ENCODE results near the gene PPP2R2B.
A peak's percentile ranks its signal among the peaks of the same experiment; 100 is the strongest.
"Not testable (repeated sequence)": the region's sequence is repeated elsewhere in the genome, so short reads cannot be mapped to it uniquely, and the experiment has no call there.

PPP2R2B gene

DNA sequence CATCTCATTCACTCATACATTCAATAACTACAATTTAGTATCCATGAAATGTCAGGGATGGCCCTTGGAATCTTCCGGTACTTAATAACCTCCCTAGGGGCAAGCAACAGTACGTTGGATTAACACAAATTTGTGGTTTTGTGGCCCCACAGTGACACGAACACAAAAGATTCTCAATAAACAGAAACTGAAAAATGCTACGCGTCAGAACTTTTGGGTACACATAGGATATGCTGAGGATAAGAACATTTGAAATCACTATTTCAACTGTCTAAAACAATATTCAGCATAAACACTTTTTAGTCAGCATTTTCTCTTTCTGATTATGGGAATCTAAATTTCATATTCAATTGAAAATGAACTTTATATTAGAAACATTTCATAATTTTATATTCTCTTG, 255.5 kb downstream of the PPP2R2B start:
- no peak for TF ChIP-seq CTCF (IDR thresholded peaks at IDR 0.05; ENCODE audit: low read depth, low read length, missing control alignments)
- no peaks in the 10 kb centered on the region for H3K36me3 ChIP-seq (replicated peaks)
- in situ Hi-C loops (cut with HindIII; ENCODE audit: low pct_ligation_motif_present, low sequenced_read_pairs): no loop called here
- no peaks in the 10 kb centered on the region for H3K27me3 ChIP-seq (replicated peaks)
- DNase-seq: no peak
- no peak overlapping the region for H3K4me3 ChIP-seq (ENCODE audit: low read depth, low read length)
- no peak overlapping the region for H3K27ac ChIP-seq

- in situ Hi-C loops (cut with HindIII; ENCODE audit: low pct_ligation_motif_present, low sequenced_read_pairs): no loop called here
- peak; percentile 58 for TF ChIP-seq CTCF (IDR thresholded peaks at IDR 0.05; ENCODE audit: low read depth, low read length, missing control alignments)
Observed at GRCh38 chr5:146622391-146622790, 256.2 kb downstream of the PPP2R2B start.

GRCh38 chr5:146620669-146621051, 257.9 kb downstream of the PPP2R2B start:
- H3K27me3 ChIP-seq (replicated peaks): no peaks in the 10 kb centered on the region
- H3K36me3 ChIP-seq (replicated peaks): no peaks in the 10 kb centered on the region
- no peak for TF ChIP-seq CTCF (IDR thresholded peaks at IDR 0.05; ENCODE audit: low read depth, low read length, missing control alignments)
- no peak overlapping the region for H3K27ac ChIP-seq
- in situ Hi-C loops (cut with HindIII; ENCODE audit: low pct_ligation_motif_present, low sequenced_read_pairs): no loop called here
- no peak overlapping the region for H3K4me3 ChIP-seq (ENCODE audit: low read depth, low read length)
- DNase-seq: no peak

More at GRCh38 chr5:146622391-146622790, 256.2 kb downstream of the PPP2R2B start:
- Histone ChIP-seq H3K27ac (no peak overlapping the region), H3K4me3 (ENCODE audit: low read depth, low read length) (no peak overlapping the region), H3K36me3 (replicated peaks) (no peaks in the 10 kb centered on the region), H3K27me3 (replicated peaks) (no peaks in the 10 kb centered on the region)
- no peak for DNase-seq

DNA sequence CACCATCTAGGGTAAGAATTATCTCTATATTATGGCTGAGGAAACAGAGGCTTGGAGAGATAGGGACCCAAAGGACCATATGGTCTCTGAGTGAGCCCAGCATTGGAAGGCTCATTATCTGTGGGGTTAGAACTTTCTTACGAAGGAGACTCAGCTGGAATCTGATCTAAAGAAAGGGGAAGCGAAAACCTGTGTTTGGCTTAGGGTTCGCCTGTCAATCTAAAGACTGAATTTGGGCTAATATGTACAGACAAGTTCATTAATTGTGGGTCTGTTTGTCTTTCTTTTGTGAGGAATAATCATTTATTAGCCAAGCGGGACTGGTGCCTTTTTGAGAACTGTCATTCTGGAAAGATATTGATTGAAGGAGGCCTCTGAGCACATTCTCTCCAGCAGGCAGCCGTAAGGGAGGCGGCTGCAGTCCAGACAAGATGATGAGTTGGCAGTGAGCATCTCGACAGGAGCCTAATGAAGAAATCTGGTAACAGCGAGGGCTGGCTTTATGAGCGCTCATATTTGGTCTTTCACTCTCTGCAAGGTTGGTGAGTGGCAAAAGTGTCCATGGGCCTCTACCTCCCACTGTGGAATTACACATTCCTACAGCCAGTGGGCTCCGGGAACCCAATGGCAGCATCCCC, 258.4 kb downstream of the PPP2R2B start:
- in situ Hi-C loops (cut with HindIII; ENCODE audit: low pct_ligation_motif_present, low sequenced_read_pairs): no loop called here
- no peak for TF ChIP-seq CTCF (IDR thresholded peaks at IDR 0.05; ENCODE audit: low read depth, low read length, missing control alignments)

DNA sequence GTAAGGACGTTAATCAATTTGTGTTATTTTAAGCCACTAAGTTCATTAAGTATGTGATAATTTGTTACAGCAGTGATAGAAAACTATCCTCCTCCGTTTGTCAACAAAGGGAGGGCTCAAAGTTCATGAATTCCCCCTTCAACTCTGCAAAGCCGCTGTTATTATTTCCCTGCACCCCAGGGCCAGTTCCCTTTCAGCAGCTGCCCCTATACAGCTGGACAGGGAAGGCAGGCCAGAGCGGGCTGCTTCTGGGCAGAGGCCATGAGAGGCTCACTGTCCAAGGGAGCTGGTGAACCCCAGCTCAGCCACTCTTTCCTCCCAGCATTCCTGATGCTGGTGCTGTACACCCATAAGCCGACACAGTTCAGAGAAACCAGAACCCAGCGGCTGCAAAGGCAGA, 260.1 kb downstream of the PPP2R2B start:
- in situ Hi-C loops (cut with HindIII; ENCODE audit: low pct_ligation_motif_present, low sequenced_read_pairs): no loop called here
- Histone ChIP-seq H3K4me3 (ENCODE audit: low read depth, low read length) (no peak overlapping the region), H3K36me3 (replicated peaks) (no peaks in the 10 kb centered on the region), H3K27me3 (replicated peaks) (no peaks in the 10 kb centered on the region), H3K27ac (no peak overlapping the region)
- TF ChIP-seq CTCF (IDR thresholded peaks at IDR 0.05; ENCODE audit: low read depth, low read length, missing control alignments): no peak
- DNase-seq: no peak

More for the DNA sequence above, 258.4 kb downstream of the PPP2R2B start:
- Histone ChIP-seq H3K27ac (no peak overlapping the region), H3K4me3 (ENCODE audit: low read depth, low read length) (no peak overlapping the region), H3K27me3 (replicated peaks) (no peaks in the 10 kb centered on the region), H3K36me3 (replicated peaks) (no peaks in the 10 kb centered on the region)
- DNase-seq: no peak

DNA sequence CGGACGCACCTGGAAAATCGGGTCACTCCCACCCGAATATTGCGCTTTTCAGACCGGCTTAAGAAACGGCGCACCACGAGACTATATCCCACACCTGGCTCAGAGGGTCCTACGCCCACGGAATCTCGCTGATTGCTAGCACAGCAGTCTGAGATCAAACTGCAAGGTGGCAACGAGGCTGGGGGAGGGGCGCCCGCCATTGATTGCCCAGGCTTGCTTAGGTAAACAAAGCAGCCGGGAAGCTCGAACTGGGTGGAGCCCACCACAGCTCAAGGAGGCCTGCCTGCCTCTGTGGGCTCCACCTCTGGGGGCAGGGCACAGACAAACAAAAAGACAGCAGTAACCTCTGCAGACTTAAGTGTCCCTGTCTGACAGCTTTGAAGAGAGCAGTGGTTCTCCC, 268.8 kb downstream of the PPP2R2B start:
- H3K27me3 ChIP-seq (replicated peaks); H3K27ac ChIP-seq; in situ Hi-C loops (cut with HindIII; ENCODE audit: low pct_ligation_motif_present, low sequenced_read_pairs): not testable (repeated sequence)

More for the DNA sequence above, 268.8 kb downstream of the PPP2R2B start:
- not testable (repeated sequence) for H3K36me3 ChIP-seq (replicated peaks); H3K4me3 ChIP-seq (ENCODE audit: low read depth, low read length); DNase-seq
